ENCODE results near the gene AK4.
"Not testable (repeated sequence)": the region's sequence is repeated elsewhere in the genome, so short reads cannot be mapped to it uniquely, and the experiment has no call there.

AK4 gene

DNA sequence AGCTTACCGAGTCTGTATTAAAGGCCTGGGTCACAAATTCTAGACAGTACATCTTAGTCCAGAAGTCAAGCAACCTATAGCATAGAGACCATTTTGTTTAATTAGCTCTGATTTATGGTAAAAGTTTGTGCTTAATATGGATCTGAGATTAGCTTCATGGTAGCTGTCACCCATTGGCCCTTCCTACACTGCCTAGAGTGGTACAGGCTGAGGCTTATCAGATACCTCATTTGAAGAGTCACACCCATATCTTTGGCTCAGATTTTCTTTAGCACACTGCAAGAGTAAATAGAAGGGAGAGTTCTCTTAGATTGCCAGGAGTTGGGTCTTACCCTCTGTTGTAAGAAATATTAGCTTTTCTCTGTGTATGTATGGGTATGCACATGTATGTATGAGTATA, 3.6 kb downstream of the AK4 start:
- TF ChIP-seq, protein P1, sequence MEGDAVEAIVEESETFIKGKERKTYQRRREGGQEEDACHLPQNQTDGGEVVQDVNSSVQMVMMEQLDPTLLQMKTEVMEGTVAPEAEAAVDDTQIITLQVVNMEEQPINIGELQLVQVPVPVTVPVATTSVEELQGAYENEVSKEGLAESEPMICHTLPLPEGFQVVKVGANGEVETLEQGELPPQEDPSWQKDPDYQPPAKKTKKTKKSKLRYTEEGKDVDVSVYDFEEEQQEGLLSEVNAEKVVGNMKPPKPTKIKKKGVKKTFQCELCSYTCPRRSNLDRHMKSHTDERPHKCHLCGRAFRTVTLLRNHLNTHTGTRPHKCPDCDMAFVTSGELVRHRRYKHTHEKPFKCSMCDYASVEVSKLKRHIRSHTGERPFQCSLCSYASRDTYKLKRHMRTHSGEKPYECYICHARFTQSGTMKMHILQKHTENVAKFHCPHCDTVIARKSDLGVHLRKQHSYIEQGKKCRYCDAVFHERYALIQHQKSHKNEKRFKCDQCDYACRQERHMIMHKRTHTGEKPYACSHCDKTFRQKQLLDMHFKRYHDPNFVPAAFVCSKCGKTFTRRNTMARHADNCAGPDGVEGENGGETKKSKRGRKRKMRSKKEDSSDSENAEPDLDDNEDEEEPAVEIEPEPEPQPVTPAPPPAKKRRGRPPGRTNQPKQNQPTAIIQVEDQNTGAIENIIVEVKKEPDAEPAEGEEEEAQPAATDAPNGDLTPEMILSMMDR (IDR thresholded peaks at IDR 0.05; ENCODE audit: extremely low read depth, insufficient read depth, missing control alignments), result no peak
- in situ Hi-C loops (cut with MboI; ENCODE audit: low pct_unique_long_range_greater_than_20kb, low sequenced_read_pairs, unreplicated experiment), result no loop called here
- no peak for DNase-seq (ENCODE audit: low spot score)

DNA sequence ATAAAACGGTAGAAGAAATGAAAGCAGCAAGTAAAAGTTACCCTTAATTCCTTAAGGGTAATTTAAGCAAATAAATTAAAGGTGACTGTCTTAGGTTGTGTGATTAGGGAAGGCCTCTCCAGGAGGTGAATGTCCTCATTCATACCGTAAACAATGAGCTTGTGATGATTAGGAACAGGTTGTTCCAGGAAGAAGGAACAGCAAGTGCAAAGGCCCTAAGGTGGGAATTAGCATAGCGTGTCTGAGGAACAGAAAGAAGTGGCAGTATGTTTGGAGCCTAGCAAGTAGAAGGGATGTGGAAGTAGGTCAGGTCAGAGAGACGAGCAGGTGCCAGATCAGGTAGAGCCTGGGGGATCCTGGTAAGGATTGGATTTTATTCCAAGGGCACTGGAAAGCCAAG, 5.6 kb downstream of the AK4 start:
- no peak for DNase-seq (ENCODE audit: low spot score)
- in situ Hi-C loops (cut with MboI; ENCODE audit: low pct_unique_long_range_greater_than_20kb, low sequenced_read_pairs, unreplicated experiment), result no loop called here
- TF ChIP-seq, protein P1 (IDR thresholded peaks at IDR 0.05; ENCODE audit: extremely low read depth, insufficient read depth, missing control alignments), result no peak

DNA sequence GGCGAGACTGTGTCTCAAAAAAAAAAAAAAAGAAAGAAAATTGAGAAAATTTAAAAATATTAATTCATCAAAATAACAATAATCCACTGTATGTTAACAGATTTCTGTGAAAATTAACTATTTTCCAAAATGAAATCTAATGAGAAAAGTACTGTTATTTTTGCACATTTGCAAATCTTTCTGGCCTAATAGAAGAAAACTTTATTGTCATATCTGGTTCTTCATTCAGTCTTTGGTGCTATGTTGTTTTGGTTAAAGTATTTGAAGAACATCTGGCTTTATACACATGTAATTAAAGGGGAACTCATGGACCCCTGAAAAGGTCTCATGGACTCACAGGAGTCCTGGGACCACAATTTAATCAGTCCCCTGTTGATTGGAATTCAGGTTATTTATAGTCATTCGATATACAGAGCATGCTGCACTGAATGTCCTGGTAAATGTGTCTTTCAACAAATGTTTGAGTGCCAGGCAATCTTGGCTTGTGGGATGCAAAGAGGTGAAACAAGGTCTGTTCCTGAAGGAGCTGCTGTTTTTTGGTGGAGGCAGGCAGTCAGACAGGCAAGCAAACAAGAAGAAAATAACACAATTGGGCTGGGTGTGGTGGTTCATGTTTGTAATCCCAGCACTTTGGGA, 9.0 kb downstream of the AK4 start:
- in situ Hi-C loops (cut with MboI; ENCODE audit: low pct_unique_long_range_greater_than_20kb, low sequenced_read_pairs, unreplicated experiment), result no loop called here
- TF ChIP-seq, protein P1 (IDR thresholded peaks at IDR 0.05; ENCODE audit: extremely low read depth, insufficient read depth, missing control alignments), result no peak
- no peak for DNase-seq (ENCODE audit: low spot score)

DNA sequence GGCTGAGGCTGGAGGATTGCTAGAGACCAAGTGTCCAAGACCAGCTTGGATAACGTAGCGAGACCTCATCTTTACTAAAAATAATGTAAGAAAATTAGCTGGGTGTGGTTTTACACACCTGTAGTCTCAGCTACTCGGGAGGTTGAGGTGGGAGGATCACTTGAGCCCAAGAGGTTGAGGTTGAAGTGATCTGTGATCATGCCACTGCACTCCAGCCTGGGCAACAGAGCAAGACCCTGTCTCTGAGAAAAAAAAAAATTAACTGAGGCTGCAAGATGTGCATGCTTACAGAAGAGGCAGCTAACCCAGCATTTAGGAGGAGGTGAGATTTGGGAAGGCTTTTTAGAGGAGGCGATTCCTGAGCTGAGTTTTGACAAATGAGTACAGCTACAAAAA, 9.5 kb downstream of the AK4 start:
- TF ChIP-seq, protein P1 (IDR thresholded peaks at IDR 0.05; ENCODE audit: extremely low read depth, insufficient read depth, missing control alignments), result no peak
- in situ Hi-C loops (cut with MboI; ENCODE audit: low pct_unique_long_range_greater_than_20kb, low sequenced_read_pairs, unreplicated experiment), result no loop called here

DNA sequence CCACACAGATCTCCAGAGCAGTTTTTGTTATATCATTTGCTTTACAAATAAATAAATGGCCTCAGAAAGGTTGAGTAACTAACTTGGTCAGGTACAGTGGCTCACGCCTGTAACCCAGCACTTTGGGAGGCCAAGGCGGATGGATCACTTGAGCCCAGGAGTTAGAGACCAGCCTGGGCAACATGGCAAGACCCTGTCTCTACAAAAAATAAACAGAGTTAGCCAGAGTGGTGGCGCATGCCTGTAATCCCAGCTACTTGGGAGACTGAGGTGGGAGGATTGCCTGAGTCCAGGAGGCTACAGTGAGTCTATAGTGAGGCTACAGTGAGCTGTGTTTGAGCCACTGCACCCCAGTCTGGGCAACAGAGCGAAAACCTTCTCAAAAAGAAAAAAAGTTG, 11.3 kb downstream of the AK4 start:
- DNase-seq (ENCODE audit: low spot score); in situ Hi-C loops (cut with MboI; ENCODE audit: low pct_unique_long_range_greater_than_20kb, low sequenced_read_pairs, unreplicated experiment): not testable (repeated sequence)

More for the DNA sequence above, 9.5 kb downstream of the AK4 start:
- no peak for DNase-seq (ENCODE audit: low spot score)

DNA sequence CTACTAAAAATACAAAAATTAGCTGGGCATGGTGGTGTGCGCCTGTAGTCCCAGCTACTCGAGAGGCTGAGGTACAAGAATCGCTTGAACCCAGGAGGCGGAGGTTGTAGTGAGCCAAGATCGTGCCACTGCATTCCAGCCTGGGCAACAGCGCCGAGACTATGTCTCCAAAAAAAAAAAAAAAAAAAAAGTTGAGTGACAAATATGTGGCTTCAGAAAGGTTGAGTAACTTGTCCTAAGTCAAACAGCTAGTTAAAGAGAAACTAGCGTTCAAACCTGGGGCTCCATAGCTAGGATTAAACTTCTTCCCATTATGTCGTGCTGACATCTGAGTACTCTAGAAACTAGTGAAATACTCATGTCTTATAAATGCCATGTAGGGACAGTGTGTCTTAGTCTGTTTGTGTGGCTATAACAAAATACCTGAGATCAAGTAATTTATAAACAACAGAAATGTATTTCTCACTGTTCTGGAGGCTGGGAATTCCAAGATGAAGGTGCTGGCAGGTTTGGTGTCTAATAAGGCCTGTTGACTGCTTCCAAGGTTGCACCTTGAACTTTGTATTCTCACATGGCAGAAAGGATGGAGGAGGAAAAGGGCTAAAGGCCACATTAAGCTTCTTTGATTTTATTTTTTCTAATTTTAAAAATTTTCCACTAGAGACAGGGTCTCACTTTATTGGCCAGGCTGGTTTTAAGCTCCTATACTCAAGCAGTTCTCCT, 12.0 kb downstream of the AK4 start:
- no peak for DNase-seq (ENCODE audit: low spot score)
- TF ChIP-seq, protein P1 (IDR thresholded peaks at IDR 0.05; ENCODE audit: extremely low read depth, insufficient read depth, missing control alignments), result no peak
- in situ Hi-C loops (cut with MboI; ENCODE audit: low pct_unique_long_range_greater_than_20kb, low sequenced_read_pairs, unreplicated experiment), result no loop called here

DNA sequence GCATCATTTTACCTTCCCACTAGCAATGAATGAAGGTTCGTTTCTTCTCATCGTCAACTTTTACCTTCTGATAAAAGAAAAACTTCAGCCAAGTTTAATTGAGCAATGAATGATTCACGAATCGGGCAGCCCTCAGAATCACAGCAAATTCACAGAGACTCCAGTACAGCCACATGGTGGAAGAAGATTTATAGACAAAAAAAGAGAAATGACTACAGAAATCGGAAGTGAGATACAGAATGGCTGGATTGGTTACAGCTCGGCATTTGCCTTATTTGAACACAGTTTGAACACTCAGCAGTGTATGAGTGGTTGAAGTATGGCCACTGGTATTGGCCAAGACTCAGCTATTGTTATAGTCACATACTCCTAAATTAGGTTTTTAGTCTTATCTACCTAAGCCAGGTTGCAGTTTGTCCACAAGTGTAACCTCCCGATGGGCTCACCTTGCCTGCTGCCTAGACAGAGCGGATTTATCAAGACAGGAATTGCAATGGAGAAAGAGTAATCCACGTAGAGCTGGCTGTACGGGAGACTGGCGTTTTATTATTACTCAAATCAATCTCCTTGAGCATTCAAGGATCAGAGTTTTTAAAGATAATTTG, 15.3 kb downstream of the AK4 start:
- in situ Hi-C loops (cut with MboI; ENCODE audit: low pct_unique_long_range_greater_than_20kb, low sequenced_read_pairs, unreplicated experiment), result no loop called here
- TF ChIP-seq, protein P1 (IDR thresholded peaks at IDR 0.05; ENCODE audit: extremely low read depth, insufficient read depth, missing control alignments), result no peak
- no peak for DNase-seq (ENCODE audit: low spot score)

DNA sequence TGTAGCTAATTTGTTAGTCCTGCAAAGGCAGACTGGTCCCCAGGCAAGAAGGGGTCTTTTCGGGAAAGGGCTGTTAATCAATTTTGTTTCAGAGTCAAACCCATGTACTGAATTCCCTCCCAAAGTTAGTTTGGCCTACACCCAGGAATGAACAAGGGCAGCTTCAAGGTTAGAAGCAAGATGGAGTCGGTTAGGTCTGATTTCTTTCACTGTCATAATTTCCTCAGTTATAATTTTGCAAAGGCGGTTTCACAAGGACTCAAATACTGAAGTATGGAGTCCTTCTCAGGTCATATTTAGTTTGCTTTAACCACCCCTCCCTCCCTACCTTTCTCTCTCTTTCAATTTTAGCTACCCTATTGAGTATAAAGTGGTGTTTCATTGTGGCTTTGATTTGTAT, 16.1 kb downstream of the AK4 start:
- DNase-seq (ENCODE audit: low spot score); in situ Hi-C loops (cut with MboI; ENCODE audit: low pct_unique_long_range_greater_than_20kb, low sequenced_read_pairs, unreplicated experiment): not testable (repeated sequence)
